Ascending aorta (tissue), 2 donors: ENCODE measurements around the gene SEMA3F. TPM values are rescaled to one million over a fixed set of nuclear protein-coding genes. Genes with fewer than 3 reads are reported as not detected.

Experiments used
- DNase-seq, 2 donors: peaks; one replicate each; pipeline ENCODE4 v3.0.0-alpha.2; 2019; ENCODE audit warnings: low spot score in 2 of 2
- H3K27ac ChIP-seq, 2 donors: fragments of 200-600 bp; sonication (generic); one replicate each; pipeline ENCODE4 v1.5.1; 2016 to 2017; ENCODE audit warnings: mild to moderate bottlenecking in 1 of 2
- H3K27me3 ChIP-seq: fragments of 200-600 bp; sonication (generic); one replicate; pipeline ENCODE4 v1.5.1; 2017
- H3K36me3 ChIP-seq, 2 donors: fragments of 200-600 bp; sonication (generic); one replicate each; pipeline ENCODE4 v1.5.1; 2016
- H3K4me1 ChIP-seq, 2 donors: fragments of 200-600 bp; sonication (generic); one replicate each; pipeline ENCODE4 v1.5.1; 2016 to 2017; ENCODE audit warnings: mild to moderate bottlenecking in 1 of 2
- H3K4me3 ChIP-seq, 2 donors: fragments of 200-600 bp; sonication (generic); one replicate each; pipeline ENCODE4 v1.5.1; 2016 to 2017; ENCODE audit warnings: mild to moderate bottlenecking in 1 of 2
- H3K9me3 ChIP-seq, 2 donors: fragments of 200-600 bp; sonication (generic); one replicate each; pipeline ENCODE4 v1.5.1; 2016
- intact Hi-C: fragments of 100-400 bp; cut with DNase I; formaldehyde crosslinking; loops from one replicate; pipeline ENCODE4 v1.15.1; 2023
- total RNA-seq: library from RNA; depleted of rRNA; stranded (reverse); fragments of >200 nt; gene quantifications from one replicate; pipeline ENCODE4 v1.1.0, GENCODE V29; 2016
- TF ChIP-seq, protein P1 (sequence below), 3 experiments: fragments of 200-600 bp in 2 of 3; fragments of 450-650 bp in 1 of 3; sonication (generic) in 2 of 3; IDR thresholded peaks; one replicate each; pipeline ENCODE4 v1.5.1; 2016 to 2019; ENCODE audit warnings: antibody characterized with exemption in 3 of 3, mild to moderate bottlenecking in 1 of 3, moderate library complexity in 1 of 3

The SEMA3F gene
- total RNA-seq, 1 donor from 2014 or later = 75.0 TPM

DNA sequence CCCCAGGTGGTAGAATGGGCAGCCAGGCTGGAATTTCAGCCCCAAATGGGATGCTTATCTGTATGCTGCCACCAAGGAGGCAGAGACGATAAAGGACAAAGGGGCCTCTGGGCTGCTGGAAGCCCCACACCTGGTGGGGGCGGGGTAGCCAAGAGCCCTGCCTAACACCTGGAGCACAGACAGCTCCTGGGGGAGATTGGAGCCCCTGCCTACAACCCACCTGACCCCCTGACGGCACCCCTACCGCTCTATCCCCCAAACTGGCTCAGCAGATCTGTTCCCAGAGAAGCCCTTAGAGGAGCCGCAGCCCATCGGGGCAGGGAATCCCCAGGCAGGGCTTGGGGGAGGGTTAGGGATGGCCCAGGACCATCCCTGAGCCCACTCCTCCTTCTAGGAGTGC is 15.8 kb upstream of the SEMA3F start:
- intact Hi-C loops = no loop called here
- TF ChIP-seq, protein P1, sequence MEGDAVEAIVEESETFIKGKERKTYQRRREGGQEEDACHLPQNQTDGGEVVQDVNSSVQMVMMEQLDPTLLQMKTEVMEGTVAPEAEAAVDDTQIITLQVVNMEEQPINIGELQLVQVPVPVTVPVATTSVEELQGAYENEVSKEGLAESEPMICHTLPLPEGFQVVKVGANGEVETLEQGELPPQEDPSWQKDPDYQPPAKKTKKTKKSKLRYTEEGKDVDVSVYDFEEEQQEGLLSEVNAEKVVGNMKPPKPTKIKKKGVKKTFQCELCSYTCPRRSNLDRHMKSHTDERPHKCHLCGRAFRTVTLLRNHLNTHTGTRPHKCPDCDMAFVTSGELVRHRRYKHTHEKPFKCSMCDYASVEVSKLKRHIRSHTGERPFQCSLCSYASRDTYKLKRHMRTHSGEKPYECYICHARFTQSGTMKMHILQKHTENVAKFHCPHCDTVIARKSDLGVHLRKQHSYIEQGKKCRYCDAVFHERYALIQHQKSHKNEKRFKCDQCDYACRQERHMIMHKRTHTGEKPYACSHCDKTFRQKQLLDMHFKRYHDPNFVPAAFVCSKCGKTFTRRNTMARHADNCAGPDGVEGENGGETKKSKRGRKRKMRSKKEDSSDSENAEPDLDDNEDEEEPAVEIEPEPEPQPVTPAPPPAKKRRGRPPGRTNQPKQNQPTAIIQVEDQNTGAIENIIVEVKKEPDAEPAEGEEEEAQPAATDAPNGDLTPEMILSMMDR (IDR thresholded peaks at IDR 0.05) = no peak
- Histone ChIP-seq H3K27me3 (no peaks in the 10 kb centered on the region), H3K36me3 (no peaks in the 10 kb centered on the region), H3K9me3 (no peaks in the 10 kb centered on the region), H3K4me1 (no peaks in the 10 kb centered on the region), H3K27ac (no peak overlapping the region), H3K4me3 (no peak overlapping the region)
- DNase-seq = no peak

DNA sequence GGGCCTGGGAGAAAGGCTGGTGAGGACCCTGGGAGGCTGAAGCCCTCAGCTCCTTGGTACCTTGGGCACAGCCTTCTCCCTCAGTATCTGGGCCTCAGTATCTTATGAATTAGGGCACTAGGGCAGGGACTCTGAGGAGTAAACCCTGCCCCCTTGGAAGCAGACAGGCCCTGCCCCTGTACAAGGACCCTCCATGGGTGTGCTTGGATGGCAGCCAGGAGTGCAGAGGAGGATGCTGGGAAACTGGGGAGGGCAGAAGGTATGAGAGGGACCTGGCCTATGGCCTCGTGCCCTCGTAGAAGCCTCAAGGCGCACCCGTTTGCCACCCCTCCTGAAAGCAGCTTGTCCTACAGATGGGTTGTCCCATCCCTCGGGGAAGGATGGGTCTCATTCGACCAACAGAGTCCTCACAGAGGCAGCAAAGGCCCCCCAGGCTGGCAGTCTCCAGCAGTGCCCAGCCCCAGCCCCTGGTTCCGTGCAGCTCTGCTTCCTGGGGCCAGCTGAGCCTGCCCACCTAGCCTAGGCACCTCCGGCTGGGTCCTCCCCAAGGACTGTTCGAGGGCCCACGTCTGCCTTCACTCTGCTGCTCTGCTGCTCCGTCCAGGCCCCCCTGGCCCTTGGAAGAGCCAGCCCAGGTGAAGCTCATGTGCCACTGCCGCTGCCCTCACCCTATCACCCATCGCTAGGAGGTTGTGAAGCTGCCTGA is 15.3 kb upstream of the SEMA3F start:
- no peak overlapping the region for H3K4me3 ChIP-seq
- TF ChIP-seq, protein P1 (IDR thresholded peaks at IDR 0.05) = no peak
- no peaks in the 10 kb centered on the region for H3K27me3 ChIP-seq
- no peak overlapping the region for H3K27ac ChIP-seq
- intact Hi-C loops = no loop called here
- H3K36me3 ChIP-seq = no peaks in the 10 kb centered on the region
- no peaks in the 10 kb centered on the region for H3K9me3 ChIP-seq
- DNase-seq = no peak
- H3K4me1 ChIP-seq = no peaks in the 10 kb centered on the region

DNA sequence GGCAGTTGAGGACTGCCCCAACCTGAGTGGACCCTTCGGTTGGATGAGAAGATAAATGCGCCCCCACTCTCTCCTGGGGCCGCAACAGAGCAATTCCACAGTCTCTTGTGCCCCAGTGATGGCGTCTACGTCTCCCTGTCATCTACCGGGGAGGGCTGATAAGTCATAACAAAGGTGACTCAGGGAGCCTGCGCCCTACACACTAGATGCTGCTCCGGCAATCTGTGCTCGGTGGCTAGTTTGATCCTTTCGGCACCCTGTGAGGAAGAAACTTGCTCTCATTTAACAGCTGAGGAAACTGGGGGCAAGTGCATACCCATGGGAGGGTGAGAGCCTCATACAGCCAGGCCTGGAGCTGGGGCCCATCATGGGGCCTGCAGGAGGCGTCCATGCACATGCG is 14.1 kb upstream of the SEMA3F start:
- H3K9me3 ChIP-seq = no peaks in the 10 kb centered on the region
- DNase-seq = no peak
- intact Hi-C loops = no loop called here
- TF ChIP-seq, protein P1 (IDR thresholded peaks at IDR 0.05) = no peak
- no peaks in the 10 kb centered on the region for H3K36me3 ChIP-seq
- H3K27ac ChIP-seq = no peak overlapping the region
- H3K4me3 ChIP-seq = no peak overlapping the region
- H3K27me3 ChIP-seq = no peaks in the 10 kb centered on the region
- no peaks in the 10 kb centered on the region for H3K4me1 ChIP-seq

DNA sequence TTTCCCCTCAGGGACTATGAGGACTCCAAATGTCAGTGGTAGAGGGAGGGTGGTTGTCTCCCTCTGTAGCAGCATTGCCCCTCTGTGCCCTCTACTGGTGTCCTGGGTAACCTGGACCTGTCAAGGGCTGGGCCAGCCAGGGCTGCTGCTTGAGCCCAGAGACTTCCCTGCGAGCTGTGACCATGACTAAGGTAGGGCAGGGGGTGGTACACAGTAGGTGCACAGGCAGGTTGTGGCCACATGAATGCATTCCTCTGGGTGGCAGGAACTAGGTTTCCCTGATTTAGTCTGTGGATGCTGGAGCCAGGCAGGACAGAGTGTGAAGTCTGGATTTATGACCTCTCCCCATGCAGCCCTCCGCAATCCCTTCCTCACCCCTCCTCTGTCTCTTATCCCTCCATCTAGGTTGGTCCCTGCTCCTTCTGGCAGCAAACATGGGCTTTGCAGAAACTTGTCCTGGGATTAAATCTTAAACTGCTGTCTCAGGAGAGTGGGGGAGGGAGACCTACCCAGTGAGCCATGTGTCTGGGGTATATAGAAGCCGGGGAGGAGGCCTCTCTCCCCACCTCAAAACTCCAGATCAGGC is 8.7 kb upstream of the SEMA3F start:
- no peaks in the 10 kb centered on the region for H3K9me3 ChIP-seq
- peaks cover 0 to 3% of the 10 kb centered on the region in 2 donors for H3K4me1 ChIP-seq
- intact Hi-C loops = no loop called here
- no peak overlapping the region for H3K4me3 ChIP-seq
- no peaks in the 10 kb centered on the region for H3K27me3 ChIP-seq
- no peak overlapping the region for H3K27ac ChIP-seq
- no peaks in the 10 kb centered on the region for H3K36me3 ChIP-seq
- TF ChIP-seq, protein P1 (IDR thresholded peaks at IDR 0.05) = no peak
- DNase-seq = no peak

DNA sequence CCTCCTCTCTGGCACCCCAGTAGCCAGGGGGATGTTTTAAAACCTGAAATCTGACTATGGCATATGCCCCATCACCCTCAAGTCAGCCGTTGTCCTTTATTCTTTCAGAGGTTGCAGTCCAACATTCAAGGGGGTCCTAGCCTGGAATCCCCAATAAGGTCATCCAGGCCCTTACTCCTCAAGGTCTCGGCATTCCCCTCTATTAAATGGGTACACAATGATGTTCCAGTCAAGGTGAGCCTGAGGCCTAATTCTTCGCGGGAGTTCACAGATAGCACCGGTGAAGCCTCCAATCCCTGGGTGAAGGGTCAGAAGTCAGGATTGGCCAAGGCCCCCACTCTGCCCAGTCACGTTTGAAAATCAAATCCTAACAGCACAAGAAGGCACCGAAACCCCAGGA is 8.1 kb upstream of the SEMA3F start:
- peaks cover 0 to 3% of the 10 kb centered on the region in 2 donors for H3K4me1 ChIP-seq
- no peaks in the 10 kb centered on the region for H3K27me3 ChIP-seq
- TF ChIP-seq, protein P1 (IDR thresholded peaks at IDR 0.05) = no peak
- H3K36me3 ChIP-seq = no peaks in the 10 kb centered on the region
- intact Hi-C loops = no loop called here
- no peaks in the 10 kb centered on the region for H3K9me3 ChIP-seq
- no peak overlapping the region for H3K4me3 ChIP-seq
- no peak for DNase-seq
- H3K27ac ChIP-seq = no peak overlapping the region
